ENCODE results near the gene WFDC9.
"Not testable (repeated sequence)": the region's sequence is repeated elsewhere in the genome, so short reads cannot be mapped to it uniquely, and the experiment has no call there.

The WFDC9 gene

DNA sequence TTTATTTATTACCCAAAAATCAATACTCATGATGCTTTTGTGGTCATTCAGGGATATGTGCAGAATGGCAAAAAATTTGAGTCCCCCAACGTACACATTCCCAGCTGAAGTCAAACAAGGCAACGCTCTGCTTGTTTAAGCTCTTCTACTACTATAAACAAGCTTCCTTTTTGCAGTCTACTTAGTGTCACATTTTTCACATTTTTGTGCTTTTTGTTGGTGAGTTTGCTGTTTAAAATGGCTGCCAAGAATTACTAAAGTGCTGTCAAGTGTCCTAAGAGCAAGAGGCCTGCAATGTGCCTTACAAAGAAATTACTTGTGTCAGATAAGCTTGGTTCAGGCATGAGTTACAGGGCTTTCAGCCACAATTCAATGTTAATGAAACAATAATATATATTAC lies 54.1 kb downstream of the WFDC9 start:
- Histone ChIP-seq H3K36me3 (replicated peaks) (no peaks in the 10 kb centered on the region), H3K27me3 (replicated peaks) (no peaks in the 10 kb centered on the region), H3K27ac (no peak overlapping the region), H3K4me3 (ENCODE audit: low read depth, low read length) (no peak overlapping the region)
- in situ Hi-C loops (cut with HindIII; ENCODE audit: low pct_ligation_motif_present, low sequenced_read_pairs): no loop called here
- DNase-seq: no peak
- TF ChIP-seq, protein P1, sequence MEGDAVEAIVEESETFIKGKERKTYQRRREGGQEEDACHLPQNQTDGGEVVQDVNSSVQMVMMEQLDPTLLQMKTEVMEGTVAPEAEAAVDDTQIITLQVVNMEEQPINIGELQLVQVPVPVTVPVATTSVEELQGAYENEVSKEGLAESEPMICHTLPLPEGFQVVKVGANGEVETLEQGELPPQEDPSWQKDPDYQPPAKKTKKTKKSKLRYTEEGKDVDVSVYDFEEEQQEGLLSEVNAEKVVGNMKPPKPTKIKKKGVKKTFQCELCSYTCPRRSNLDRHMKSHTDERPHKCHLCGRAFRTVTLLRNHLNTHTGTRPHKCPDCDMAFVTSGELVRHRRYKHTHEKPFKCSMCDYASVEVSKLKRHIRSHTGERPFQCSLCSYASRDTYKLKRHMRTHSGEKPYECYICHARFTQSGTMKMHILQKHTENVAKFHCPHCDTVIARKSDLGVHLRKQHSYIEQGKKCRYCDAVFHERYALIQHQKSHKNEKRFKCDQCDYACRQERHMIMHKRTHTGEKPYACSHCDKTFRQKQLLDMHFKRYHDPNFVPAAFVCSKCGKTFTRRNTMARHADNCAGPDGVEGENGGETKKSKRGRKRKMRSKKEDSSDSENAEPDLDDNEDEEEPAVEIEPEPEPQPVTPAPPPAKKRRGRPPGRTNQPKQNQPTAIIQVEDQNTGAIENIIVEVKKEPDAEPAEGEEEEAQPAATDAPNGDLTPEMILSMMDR (IDR thresholded peaks at IDR 0.05; ENCODE audit: low read depth, low read length, missing control alignments): no peak

DNA sequence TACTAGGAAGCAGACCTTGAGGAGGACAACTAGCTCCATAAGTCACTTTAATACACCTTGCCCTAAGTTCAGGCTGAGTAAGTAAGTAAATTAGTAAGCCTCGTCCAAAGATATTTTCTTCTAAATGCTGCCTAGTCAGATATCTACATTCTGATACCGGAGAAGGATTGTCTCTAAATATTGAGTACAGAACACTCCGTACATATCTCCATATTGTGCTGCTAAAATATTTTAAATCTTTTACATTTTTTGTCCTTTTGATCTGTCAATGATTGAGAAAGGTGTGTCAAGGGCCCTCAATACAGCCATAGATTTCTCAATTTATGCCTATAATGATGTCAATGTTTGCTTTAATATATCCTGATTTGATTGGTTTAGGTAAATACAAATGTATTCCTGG lies 55.2 kb downstream of the WFDC9 start:
- in situ Hi-C loops (cut with HindIII; ENCODE audit: low pct_ligation_motif_present, low sequenced_read_pairs): no loop called here
- no peak overlapping the region for H3K4me3 ChIP-seq (ENCODE audit: low read depth, low read length)

DNA sequence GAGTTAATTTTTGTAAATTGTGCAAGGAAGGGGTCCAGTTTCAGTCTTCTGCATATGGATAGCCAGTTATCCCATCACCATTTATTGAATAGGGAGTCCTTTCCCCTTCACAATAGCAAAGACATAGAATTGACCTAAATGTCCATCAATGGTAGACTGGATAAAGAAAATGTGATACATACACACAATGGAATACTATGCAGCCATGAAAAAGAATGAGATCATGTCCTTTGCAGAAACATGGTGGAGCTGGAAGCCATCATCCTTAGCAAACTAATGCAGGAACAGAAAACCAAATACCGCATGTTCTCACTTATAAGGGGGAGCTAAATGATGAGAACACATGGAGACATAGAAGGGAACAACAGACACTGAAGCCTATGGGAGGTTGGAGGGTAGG lies 61.4 kb downstream of the WFDC9 start:
- H3K36me3 ChIP-seq (replicated peaks); H3K27me3 ChIP-seq (replicated peaks); in situ Hi-C loops (cut with HindIII; ENCODE audit: low pct_ligation_motif_present, low sequenced_read_pairs); DNase-seq; H3K4me3 ChIP-seq (ENCODE audit: low read depth, low read length); H3K27ac ChIP-seq: not testable (repeated sequence)

More for the DNA sequence above, 55.2 kb downstream of the WFDC9 start:
- no peaks in the 10 kb centered on the region for H3K27me3 ChIP-seq (replicated peaks)
- no peak overlapping the region for H3K27ac ChIP-seq
- no peaks in the 10 kb centered on the region for H3K36me3 ChIP-seq (replicated peaks)
- TF ChIP-seq, protein P1 (IDR thresholded peaks at IDR 0.05; ENCODE audit: low read depth, low read length, missing control alignments): no peak
- DNase-seq: no peak

DNA sequence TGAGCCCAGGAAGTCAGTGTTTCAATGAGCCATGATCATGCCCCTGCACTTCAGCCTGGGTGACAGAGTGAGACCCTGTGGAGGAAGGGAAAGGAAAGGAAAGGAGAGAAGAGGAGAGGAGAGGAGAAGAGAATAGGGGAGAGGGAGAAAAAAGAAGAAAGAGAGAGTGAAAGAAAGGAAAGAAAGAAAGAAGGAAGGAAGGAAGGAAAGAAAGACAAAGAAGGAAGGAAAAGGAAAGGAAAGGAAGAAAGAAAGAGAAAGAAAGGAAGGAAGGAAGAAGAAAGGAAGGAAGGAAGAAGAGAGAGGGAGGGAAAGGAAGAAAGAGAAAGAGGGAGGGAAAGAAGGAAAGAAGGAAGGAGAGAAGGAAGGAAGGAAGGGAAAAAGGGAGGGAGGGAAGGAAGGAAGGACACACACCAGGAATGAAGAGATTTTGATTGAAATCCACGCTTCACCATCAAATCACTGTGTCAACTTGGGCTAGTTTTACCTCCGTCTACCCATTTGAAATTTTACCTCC lies 66.3 kb downstream of the WFDC9 start:
- no peaks in the 10 kb centered on the region for H3K27me3 ChIP-seq (replicated peaks)
- no peak overlapping the region for H3K27ac ChIP-seq
- in situ Hi-C loops (cut with HindIII; ENCODE audit: low pct_ligation_motif_present, low sequenced_read_pairs): no loop called here
- DNase-seq: no peak
- H3K4me3 ChIP-seq (ENCODE audit: low read depth, low read length): no peak overlapping the region
- no peaks in the 10 kb centered on the region for H3K36me3 ChIP-seq (replicated peaks)
- TF ChIP-seq, protein P1 (IDR thresholded peaks at IDR 0.05; ENCODE audit: low read depth, low read length, missing control alignments): no peak

All from brain microvascular endothelial cell (primary cell).